ENCODE data around the gene LDLRAD3. TPM values are rescaled to one million over a fixed set of nuclear protein-coding genes. Genes with fewer than 3 reads are reported as not detected.

LDLRAD3 gene
- total RNA-seq, 2 donors from 2014 or later, result 0.19 to 0.45 TPM

DNA sequence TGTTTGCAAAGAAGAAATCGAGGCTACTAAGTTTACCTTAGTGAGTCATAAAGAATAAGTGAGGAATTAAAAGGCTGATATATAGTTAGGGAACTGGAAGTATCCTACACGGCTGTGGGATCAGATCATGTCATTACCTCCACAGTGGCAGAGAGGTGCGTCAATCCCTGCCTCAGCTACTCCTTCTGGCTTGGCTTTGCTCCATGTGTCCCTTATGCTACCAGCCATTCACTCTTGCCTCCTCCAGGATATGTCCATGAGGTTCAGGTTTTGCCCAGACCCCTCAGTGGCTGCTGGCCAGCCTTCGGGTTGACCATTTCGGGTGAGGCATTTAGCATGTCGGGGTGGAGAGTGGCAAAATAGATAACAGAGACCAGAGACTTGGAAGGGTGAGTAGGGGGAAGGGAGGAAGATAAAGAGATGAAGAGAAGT lies 153.4 kb downstream of the LDLRAD3 start:
- H3K27ac Mint-ChIP-seq, result no peak overlapping the region
- H3K36me3 Mint-ChIP-seq (ENCODE audit: low read depth), result no peaks in the 10 kb centered on the region
- ATAC-seq (replicated peaks), result no peak
- H3K4me1 Mint-ChIP-seq, result no peaks in the 10 kb centered on the region
- peaks cover 25% of the 10 kb centered on the region for H3K27me3 Mint-ChIP-seq
- H3K4me3 Mint-ChIP-seq, result no peak overlapping the region
- no peaks in the 10 kb centered on the region for H3K9me3 Mint-ChIP-seq

DNA sequence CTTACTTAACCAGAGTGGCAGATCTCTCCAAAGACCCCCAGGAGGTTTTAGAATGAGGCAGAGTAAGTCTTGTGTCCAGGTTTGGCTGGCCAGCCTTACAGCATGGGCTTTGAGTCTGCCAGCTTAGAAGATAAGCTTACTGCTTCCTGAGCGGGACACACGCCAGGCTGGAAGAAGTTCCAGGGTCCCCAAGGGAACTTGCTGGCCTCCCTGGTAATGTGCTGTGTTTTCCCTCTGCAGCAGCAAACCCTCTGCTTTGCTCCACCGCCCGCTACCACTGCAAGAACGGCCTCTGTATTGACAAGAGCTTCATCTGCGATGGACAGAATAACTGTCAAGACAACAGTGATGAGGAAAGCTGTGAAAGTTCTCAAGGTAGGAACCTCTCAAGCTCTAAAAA lies 154.2 kb downstream of the LDLRAD3 start:
- H3K27ac Mint-ChIP-seq, result no peak overlapping the region
- H3K4me3 Mint-ChIP-seq, result no peak overlapping the region
- peaks cover 18% of the 10 kb centered on the region for H3K27me3 Mint-ChIP-seq
- no peaks in the 10 kb centered on the region for H3K36me3 Mint-ChIP-seq (ENCODE audit: low read depth)
- no peak for ATAC-seq (replicated peaks)
- no peaks in the 10 kb centered on the region for H3K9me3 Mint-ChIP-seq
- no peaks in the 10 kb centered on the region for H3K4me1 Mint-ChIP-seq

DNA sequence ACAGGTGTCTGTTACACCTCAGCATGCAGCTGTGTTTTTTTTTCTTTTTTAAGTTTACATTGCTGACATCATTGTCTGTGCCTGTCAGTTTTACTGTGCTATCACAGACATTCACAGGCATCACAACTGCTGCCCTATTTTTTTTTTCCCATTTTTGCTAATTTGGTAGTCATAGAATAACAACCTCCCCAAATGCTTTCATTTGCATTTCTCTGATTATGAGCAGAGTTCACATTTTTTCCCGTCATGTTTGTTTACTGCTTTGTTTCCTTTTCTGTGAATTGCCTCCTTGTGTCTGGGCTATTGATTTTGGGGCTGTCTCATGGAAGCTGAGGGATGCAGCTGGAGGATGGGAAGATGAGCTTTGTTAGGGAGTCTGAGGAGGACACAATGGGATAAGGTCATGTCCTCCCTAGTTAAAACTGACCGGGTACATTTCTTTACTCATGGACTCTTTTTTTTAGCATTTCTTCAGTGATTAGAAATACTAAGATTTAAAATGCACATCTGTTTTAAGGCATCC lies 155.1 kb downstream of the LDLRAD3 start:
- H3K27ac Mint-ChIP-seq, result no peak overlapping the region
- H3K4me3 Mint-ChIP-seq, result no peak overlapping the region
- H3K9me3 Mint-ChIP-seq, result no peaks in the 10 kb centered on the region
- no peak for ATAC-seq (replicated peaks)
- H3K36me3 Mint-ChIP-seq (ENCODE audit: low read depth), result no peaks in the 10 kb centered on the region
- no peaks in the 10 kb centered on the region for H3K4me1 Mint-ChIP-seq
- H3K27me3 Mint-ChIP-seq, result peaks cover 14% of the 10 kb centered on the region

DNA sequence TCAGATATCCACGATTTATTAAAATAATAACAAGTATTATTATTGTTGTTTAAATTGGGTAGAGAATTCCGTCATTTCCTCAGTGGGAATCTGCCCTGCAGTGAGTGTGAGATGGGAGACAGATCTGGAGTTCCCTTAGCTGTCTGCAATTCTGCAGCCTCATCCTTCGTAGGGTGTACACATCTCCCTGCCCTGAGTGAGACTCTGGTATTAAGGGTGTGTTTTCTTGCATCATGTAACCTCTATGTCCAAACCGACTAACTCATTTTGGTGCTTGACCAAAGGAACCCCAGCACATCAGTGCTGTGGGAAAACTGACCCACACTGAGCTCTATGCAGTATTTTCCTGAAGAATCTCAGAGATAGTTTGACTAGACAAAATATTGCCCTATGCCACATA lies 157.6 kb downstream of the LDLRAD3 start:
- no peak for ATAC-seq (replicated peaks)
- peaks cover 14% of the 10 kb centered on the region for H3K27me3 Mint-ChIP-seq
- H3K4me3 Mint-ChIP-seq, result no peak overlapping the region
- H3K27ac Mint-ChIP-seq, result no peak overlapping the region
- no peaks in the 10 kb centered on the region for H3K9me3 Mint-ChIP-seq
- no peaks in the 10 kb centered on the region for H3K4me1 Mint-ChIP-seq
- H3K36me3 Mint-ChIP-seq (ENCODE audit: low read depth), result no peaks in the 10 kb centered on the region

DNA sequence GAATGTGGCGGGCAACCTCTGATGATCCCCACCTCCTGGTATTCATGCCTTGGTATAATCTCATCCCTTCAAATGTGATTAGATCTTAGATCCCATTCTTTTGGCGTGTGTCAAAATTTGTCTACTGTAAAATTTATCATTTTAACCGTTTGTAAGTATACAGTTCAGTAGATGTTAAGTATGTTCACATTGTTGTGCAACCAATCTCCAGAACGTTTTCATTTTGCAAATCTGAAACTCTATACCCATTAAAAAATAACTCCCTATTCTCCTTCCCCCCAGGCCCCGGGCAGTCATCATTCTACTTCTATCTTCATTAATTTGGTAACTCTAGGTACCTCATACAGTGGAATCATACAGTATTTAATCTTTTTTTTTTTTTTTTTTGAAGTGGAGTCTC lies 159.0 kb downstream of the LDLRAD3 start:
- H3K9me3 Mint-ChIP-seq, result no peaks in the 10 kb centered on the region
- no peaks in the 10 kb centered on the region for H3K4me1 Mint-ChIP-seq
- H3K4me3 Mint-ChIP-seq, result no peak overlapping the region
- no peak overlapping the region for H3K27ac Mint-ChIP-seq
- H3K36me3 Mint-ChIP-seq (ENCODE audit: low read depth), result no peaks in the 10 kb centered on the region
- peaks cover 8% of the 10 kb centered on the region for H3K27me3 Mint-ChIP-seq
- no peak for ATAC-seq (replicated peaks)

DNA sequence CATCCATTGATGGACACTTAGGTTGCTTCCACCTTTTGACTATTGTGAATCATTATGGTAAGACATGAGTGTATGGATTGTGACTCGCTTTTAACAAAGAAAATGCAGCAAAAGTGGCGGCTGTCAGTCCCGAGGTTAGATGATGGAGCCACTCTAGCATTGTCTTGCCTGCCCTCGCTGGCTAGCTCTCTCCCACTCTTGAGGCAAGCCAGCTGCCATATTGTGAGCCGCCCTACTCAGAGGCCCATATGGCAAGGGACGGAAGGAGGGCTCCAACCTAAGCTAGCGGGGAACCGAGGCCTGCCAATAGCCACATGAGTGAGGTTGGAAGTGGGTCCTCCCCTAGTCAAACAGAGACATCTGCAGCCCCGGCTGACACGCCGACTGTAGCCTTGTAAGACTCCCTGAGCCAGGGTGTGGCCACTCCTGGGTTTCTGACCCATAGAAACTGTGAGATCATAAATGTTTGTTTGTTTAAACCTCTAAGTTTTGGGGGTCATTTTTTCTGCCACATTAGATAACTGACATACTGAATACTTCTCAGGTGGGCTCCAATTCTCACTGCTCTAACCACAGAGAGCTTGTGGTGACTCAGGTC lies 160.2 kb downstream of the LDLRAD3 start:
- H3K9me3 Mint-ChIP-seq, result peaks cover 2% of the 10 kb centered on the region
- H3K4me3 Mint-ChIP-seq, result no peak overlapping the region
- ATAC-seq (replicated peaks), result no peak
- H3K27me3 Mint-ChIP-seq, result peaks cover 11% of the 10 kb centered on the region
- no peak overlapping the region for H3K27ac Mint-ChIP-seq
- no peaks in the 10 kb centered on the region for H3K36me3 Mint-ChIP-seq (ENCODE audit: low read depth)
- H3K4me1 Mint-ChIP-seq, result no peaks in the 10 kb centered on the region

DNA sequence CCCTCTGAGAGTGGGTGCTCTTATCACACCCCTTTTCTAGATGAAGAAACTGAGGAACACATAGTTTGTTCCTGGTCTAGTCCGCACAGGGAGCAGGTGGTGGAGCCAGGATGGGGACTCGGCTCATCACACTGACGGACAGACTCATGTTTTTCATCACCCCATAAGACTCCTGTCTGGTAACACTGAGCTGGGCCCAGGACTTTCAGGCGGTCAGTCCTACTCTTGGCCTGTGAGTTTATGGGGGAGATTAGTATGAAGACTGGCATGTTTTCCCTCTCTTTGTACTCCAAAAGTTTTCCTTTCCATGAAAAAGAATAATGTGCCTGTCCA lies 160.8 kb downstream of the LDLRAD3 start:
- Mint-ChIP-seq H3K9me3 (peaks cover 3% of the 10 kb centered on the region), H3K27ac (no peak overlapping the region), H3K4me3 (no peak overlapping the region), H3K4me1 (no peaks in the 10 kb centered on the region), H3K27me3 (peaks cover 7% of the 10 kb centered on the region), H3K36me3 (ENCODE audit: low read depth) (no peaks in the 10 kb centered on the region)
- ATAC-seq (replicated peaks), result no peak

DNA sequence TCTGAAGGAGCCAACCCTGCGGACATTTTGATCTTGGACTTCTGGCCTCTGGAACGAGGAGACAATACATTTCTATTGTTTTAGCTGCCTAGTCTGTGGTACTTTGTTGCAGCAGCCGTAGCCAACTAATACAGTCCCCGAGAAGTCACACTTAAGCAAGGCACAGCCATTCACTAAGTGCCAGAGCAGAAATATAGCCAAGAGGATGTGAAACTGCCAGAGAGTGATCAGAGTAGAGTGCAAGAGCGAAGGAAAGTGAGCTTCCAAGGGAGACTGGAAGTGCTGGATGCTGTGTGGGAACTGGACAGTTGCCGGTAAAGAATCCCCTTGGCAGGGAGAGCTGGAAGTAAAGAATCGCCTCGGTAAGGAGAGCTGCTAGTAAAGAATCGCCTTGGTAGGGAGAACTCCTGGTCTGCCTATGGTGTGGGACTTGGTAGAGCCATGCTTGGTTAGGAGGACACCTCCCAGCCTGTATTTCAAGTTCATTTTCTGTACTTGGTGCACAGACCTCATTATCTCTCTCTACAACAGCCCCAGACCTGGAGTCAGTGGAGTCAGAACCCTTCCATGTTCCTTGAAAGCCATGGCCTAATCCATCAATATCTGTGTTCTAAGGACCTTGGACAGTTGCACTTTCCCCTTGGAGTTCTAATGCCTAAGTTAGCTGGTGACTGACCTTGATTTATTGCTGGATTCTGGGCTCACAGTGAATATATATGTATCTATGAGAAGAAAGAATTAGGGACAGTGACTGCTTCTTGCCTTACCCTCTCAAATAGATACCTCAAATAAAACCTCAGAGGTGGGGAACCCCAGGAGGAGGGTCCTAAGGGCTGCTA lies 162.1 kb downstream of the LDLRAD3 start:
- peaks cover 3% of the 10 kb centered on the region for H3K9me3 Mint-ChIP-seq
- no peak overlapping the region for H3K4me3 Mint-ChIP-seq
- no peaks in the 10 kb centered on the region for H3K36me3 Mint-ChIP-seq (ENCODE audit: low read depth)
- H3K27ac Mint-ChIP-seq, result no peak overlapping the region
- peaks cover 9% of the 10 kb centered on the region for H3K27me3 Mint-ChIP-seq
- no peaks in the 10 kb centered on the region for H3K4me1 Mint-ChIP-seq
- no peak for ATAC-seq (replicated peaks)

DNA sequence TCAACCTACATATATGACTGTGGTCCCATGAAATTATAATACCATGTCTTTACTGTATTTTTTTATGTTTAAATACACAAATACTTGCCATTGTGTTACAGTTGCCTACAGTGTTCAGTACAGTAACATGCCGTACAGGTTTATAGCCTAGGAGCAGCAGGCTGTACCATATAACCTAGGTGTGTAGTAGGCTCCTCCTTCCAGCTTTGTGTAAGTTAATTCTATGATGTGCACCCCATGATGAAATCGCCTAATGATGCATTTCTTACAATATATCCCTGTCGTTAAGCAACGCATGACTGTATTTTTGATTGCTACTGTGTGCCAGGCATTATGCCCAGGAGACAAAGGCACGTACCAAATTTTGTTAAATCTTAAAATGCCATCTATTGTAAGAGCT lies 163.7 kb downstream of the LDLRAD3 start:
- H3K4me3 Mint-ChIP-seq, result no peak overlapping the region
- H3K9me3 Mint-ChIP-seq, result peaks cover 5% of the 10 kb centered on the region
- peaks cover 12% of the 10 kb centered on the region for H3K27me3 Mint-ChIP-seq
- H3K36me3 Mint-ChIP-seq (ENCODE audit: low read depth), result no peaks in the 10 kb centered on the region
- H3K4me1 Mint-ChIP-seq, result no peaks in the 10 kb centered on the region
- H3K27ac Mint-ChIP-seq, result no peak overlapping the region
- no peak for ATAC-seq (replicated peaks)

DNA sequence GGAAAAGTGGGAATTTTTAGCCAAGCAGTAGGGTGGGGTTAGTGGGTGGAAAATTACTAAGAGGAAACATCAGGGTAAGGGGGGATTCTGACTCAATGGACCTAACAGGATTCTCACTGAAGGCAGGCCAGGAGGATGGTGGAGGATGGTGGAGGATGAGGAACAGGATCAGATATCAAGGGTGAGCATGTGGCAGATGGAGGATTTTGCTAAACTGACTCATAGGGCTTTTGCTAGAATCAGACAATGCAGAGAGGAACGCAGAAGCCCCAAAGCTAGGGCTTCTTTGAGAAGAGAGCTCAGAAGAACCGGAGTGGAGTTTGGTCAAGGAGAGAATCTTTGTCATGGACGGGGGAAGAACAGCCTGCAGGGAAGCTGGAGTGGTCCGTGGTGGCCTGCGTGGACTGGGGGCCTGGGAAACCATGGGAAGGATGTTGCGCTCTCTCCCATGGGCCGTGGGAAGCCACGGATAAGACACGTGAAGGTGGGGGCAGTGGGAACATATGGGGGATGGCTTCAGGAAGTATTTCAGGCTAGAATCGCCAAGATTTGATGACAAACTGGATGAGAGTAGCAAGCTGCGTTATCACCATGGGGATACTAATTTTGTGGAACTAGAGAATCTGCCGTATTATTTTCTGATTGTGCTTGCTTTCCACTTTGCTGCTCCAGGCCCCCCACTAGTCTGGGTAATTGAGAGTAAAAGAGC lies 165.2 kb downstream of the LDLRAD3 start:
- H3K4me1 Mint-ChIP-seq, result no peaks in the 10 kb centered on the region
- no peak overlapping the region for H3K27ac Mint-ChIP-seq
- peaks cover 12% of the 10 kb centered on the region for H3K27me3 Mint-ChIP-seq
- H3K36me3 Mint-ChIP-seq (ENCODE audit: low read depth), result no peaks in the 10 kb centered on the region
- no peak for ATAC-seq (replicated peaks)
- H3K9me3 Mint-ChIP-seq, result peaks cover 7% of the 10 kb centered on the region
- no peak overlapping the region for H3K4me3 Mint-ChIP-seq

DNA sequence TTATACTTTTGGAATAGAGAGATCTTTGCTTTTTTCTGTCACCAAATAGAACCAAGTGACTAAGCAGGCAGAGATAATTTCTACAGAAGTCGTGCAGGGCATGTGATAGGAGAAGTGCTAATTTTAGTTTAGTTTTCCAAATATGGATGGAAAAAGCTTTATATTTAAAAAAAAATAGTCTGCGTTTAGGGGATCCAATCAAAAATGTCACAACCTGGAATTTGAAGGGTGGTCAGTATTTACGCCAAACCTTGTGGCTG lies 165.7 kb downstream of the LDLRAD3 start:
- Mint-ChIP-seq H3K4me1 (no peaks in the 10 kb centered on the region), H3K27me3 (peaks cover 12% of the 10 kb centered on the region), H3K27ac (no peak overlapping the region), H3K9me3 (peaks cover 7% of the 10 kb centered on the region), H3K4me3 (no peak overlapping the region), H3K36me3 (ENCODE audit: low read depth) (no peaks in the 10 kb centered on the region)
- ATAC-seq (replicated peaks), result no peak

DNA sequence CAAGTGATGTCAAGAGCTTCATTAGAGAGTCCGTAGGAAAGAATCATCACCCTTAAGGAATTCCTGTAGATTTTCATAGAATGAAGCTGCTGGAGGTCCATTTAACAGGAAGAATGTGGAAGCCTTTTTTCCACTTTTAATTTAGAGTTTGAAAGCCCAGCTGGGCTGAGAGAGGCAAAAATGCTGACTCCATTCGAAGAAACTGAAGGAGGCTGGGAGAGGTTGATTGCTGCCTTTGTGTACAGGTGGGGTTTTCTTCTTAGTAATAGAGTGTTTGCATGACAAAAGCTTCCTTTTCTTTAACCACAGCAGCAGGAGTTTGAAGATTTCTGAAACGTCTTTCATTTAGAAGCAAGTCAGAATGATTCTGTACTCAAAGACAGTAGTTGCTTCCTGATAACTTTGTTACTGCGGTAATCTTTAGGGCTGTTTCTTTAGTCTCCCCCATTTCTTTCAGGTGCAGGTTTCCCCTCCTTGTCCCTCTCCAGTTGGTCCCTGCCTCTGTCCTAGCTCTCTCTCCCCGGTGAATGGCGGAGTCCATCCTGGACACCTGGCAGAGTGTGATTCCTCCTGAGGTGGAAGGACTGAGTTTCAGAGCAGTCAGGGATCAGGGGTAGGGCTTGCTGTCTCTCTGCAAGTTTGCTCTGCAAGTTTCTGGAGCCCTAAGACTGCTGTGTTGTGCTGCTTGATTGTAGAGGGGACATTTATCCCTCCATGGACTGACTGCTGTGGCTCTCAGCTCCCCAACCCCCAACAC lies 166.2 kb downstream of the LDLRAD3 start:
- Mint-ChIP-seq H3K4me3 (no peak overlapping the region), H3K27ac (no peak overlapping the region), H3K36me3 (ENCODE audit: low read depth) (no peaks in the 10 kb centered on the region), H3K9me3 (peaks cover 12% of the 10 kb centered on the region), H3K27me3 (peaks cover 12% of the 10 kb centered on the region), H3K4me1 (no peaks in the 10 kb centered on the region)
- no peak for ATAC-seq (replicated peaks)

DNA sequence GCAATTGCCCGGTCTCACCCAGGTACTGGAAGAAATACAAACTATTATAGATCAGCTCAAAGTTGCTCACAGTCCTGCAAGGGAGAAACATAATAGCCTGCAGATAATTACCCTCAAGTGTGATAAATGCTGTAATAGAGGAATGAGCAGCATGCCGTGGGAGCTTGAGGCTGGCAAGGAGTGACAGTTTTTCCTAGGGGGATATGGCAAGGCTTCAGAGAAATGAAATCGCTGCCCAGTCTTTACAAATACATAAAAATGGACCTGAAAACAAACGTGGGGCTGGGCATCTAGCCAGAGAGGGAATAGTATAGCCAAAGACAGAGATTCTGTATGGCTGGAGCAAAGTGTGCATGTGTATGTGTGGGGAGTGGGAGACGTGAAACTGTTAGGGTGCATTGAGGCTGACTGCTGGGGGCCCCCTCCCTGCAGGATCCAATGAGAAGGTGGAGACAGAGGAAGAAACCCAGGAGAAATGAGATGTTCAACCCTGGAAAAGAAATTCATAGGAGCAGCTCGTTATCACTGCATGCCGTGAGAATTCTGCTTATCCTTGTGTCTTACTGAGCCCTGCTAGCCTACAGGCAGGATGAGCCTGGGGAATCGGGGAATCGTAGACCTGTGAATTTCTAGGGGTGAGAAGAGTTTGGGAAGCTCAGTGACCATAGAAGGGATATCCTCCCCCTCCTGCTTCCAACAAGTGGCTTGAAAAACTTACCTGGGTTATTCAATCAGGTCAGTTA lies 167.0 kb downstream of the LDLRAD3 start:
- no peaks in the 10 kb centered on the region for H3K4me1 Mint-ChIP-seq
- no peaks in the 10 kb centered on the region for H3K36me3 Mint-ChIP-seq (ENCODE audit: low read depth)
- H3K27me3 Mint-ChIP-seq, result peaks cover 12% of the 10 kb centered on the region
- no peak for ATAC-seq (replicated peaks)
- no peak overlapping the region for H3K27ac Mint-ChIP-seq
- no peak overlapping the region for H3K4me3 Mint-ChIP-seq
- peaks cover 13% of the 10 kb centered on the region for H3K9me3 Mint-ChIP-seq

DNA sequence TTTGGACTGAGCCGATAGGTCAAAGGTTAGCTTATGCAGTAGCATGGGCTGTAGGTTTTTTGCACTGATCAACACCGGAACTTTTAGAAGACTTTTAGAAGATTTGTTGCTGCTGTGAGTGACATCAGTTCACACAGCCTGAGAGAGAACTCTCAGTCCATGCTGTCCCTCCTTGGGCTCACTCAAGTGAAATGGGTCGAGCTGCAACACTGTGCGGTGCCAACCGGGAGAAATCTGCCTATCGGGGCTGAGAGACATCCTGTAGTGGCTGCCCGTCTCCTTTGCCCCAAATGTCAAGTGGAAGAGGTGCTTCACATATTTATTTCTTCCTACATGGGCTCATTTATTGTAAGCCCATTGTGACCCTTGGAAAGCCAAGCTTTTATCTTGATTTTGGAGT lies 170.2 kb downstream of the LDLRAD3 start:
- no peaks in the 10 kb centered on the region for H3K4me1 Mint-ChIP-seq
- peaks cover 10% of the 10 kb centered on the region for H3K9me3 Mint-ChIP-seq
- peaks cover 17% of the 10 kb centered on the region for H3K27me3 Mint-ChIP-seq
- H3K4me3 Mint-ChIP-seq, result no peak overlapping the region
- no peaks in the 10 kb centered on the region for H3K36me3 Mint-ChIP-seq (ENCODE audit: low read depth)
- ATAC-seq (replicated peaks), result no peak
- H3K27ac Mint-ChIP-seq, result no peak overlapping the region

All from activated T-helper 17 cell treated with anti-CD3 and anti-CD28 coated beads, Interleukin-2, amount 50 U/mL, for 72 hours (primary cell).